Limb (tissue), 2 donors: ENCODE measurements around the gene CCDC192.
"Not testable (repeated sequence)": the region's sequence is repeated elsewhere in the genome, so short reads cannot be mapped to it uniquely, and the experiment has no call there.

Experiments
- DNase-seq, 2 donors: peaks; one replicate each; pipeline ENCODE4 v3.0.0-alpha.2; 2016; ENCODE audit errors: extremely low spot score in 2 of 2

Gene CCDC192

DNA sequence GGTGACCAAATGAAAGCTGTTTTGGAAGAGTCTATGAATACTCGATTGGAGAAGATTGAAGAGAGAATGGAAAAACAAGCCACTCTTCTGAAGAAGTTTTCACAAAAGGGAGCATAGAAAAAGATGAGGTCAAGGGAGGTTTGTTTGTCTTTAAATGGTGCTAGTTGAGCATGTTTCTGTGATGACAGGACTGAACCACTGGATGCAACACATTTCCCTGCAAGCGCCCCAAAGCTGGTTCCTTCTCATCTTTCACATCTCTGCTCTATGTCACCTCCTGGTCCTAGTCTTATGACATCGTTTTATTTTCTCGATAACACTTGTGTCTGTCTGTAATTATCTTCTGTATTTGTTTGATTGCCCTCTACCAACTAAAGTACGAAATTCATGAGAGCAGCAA, 3.8 kb upstream of the CCDC192 start:
- DNase-seq: no peak

DNA sequence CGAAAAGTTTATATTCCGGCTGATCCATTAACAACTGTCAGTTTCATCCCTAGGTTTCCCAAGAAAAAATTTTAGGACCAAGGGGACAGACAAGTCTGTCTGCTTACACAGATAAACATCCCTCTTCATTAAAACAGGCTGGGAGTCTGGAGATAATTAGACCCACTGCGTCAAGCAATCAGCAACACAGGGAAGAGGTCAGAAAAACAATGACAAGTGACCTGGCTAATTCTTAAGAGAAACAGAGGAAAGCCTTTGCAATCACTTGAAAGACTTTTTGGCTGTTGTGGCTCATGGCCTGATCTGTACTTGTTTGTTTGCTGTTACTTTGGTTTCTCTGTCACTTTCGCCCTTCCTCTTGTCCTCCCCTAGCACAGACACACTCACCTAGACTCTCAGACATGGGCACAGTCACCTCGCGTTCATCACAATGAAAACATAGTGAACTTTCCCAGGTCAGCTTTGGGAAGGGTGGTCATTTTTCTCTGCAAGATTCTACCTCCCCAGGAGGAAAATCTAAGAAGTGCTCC, 2.9 kb upstream of the CCDC192 start:
- no peak for DNase-seq

DNA sequence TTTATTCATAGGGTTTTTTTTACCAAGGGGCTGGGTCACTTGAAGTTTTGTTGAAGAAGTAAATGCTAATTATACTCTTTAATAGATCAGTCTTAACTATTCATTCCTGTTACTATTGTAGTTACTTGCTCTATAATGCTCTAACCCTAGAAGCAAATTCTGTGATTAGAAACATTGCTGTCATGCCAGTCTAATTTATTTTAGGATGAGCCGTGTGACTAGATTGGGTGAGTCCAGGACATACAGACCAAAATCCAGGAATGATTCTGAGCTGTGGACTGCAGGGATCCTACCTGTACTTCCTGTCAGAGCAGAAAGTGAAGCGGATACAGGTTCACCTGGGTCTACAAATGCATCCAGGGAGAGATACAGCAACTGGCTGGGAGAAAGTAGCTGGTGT, 757 bp upstream of the CCDC192 start:
- DNase-seq: no peak

DNA sequence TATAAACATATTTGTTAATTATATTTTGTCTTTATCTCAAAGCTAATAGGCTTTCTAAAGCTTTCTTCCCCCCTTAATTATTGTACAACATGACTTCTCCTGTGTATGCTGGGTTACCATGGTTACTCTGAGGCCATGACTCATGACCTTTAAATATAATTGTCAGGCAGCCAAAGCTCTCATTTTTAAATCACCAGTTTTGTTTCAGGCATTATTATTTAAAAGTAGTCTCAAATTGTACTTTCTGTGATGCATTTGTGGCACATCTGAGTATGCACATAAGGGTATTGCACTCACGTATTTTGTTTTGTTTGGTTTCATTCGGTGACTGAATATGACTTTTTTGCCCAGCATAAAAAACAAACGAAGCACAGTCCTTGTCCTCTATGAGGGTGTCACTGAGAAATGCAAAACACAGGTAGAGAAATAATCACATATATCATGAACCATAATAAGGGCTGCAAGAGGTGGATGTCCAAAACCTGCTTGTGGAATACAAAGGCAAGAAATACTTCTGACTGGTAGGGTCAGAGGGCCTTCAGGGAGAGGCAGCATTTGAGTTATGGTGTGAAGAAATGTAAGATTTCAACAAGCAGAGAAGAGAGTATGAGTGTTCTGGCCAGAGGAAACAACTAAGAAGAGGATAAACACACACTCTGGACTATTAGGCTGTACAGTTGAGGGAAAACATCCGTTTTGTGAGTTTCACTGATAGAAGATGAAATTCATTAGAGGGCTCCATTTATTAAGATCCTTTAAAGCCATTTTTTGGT, 2.1 kb downstream of the CCDC192 start:
- peak in 1 of 2 donors; percentile 21 for DNase-seq

DNA sequence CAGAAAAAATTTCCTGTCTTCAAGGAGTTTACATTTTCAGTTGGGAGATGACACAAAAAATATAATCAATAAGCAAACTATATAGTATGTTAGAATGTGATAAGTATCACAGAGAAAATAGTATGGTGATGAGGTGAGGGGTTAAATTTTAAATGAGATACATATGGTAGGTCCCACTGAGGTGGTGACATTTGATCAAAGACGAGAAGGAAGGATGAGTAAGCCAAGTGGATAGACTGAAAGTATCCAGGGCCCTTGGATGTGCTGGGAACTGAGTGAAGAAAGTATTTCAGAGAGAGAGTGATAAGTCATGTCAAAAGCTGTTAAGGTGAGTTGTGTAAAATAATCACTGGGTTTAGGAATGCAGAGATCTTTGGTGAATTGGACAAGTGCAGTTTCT, 3.5 kb downstream of the CCDC192 start:
- DNase-seq: no peak

DNA sequence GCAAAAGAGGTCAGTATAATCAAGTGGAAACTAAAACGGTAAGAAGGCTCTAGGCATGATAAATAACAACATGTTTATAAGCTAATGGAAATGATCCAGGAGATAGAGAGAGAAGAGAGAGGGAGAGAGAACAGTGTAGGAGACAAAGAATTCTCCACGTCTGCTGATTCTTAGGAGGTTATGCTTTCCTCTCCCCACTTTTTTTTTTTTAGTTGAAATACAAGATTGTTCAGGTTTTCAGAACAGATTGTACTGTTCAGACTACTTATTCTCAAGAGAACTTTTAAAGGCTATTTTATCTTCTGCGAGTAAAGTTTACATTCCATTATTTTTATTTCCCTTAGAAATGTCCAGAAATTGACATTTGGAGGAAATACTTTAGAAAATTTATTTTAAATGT, 4.0 kb downstream of the CCDC192 start:
- DNase-seq: no peak

DNA sequence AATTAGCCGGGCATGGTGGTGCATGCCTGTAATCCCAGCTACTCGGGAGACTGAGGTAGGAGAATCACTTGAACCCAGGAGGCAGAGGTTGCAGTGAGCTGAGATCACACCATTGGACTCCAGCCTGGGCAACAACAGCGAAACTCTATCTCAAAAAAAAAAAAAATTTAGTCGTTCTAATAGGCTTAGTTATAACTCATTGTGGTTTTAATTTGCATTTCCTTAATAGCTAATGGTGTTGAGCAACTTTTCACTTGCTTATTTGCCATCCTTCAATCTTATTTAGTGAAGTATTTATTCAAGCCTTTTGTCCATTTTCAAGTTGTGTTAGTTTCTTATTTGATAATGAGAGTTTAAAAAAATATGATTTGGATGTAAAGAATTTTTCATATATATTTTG, 9.9 kb downstream of the CCDC192 start:
- not testable (repeated sequence) for DNase-seq

DNA sequence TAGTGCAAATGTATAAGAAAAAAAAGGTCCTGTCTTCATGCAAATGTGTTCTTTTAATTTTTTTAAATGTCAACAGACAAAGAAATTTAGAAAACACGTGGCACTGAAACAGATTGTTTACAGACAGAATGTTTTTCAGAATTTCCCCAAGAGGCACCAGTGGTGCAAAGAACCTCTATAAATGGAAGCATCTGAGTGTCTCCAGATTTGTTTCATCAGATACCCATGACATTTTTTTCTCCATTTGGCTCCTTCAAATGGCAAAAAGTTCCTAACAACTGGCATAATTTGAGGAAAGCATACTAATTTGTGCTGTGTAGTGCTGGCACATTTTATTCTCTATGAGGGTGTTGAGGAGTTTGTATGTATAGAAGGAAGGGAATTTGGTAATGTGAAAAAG, 15.0 kb downstream of the CCDC192 start:
- no peak for DNase-seq

DNA sequence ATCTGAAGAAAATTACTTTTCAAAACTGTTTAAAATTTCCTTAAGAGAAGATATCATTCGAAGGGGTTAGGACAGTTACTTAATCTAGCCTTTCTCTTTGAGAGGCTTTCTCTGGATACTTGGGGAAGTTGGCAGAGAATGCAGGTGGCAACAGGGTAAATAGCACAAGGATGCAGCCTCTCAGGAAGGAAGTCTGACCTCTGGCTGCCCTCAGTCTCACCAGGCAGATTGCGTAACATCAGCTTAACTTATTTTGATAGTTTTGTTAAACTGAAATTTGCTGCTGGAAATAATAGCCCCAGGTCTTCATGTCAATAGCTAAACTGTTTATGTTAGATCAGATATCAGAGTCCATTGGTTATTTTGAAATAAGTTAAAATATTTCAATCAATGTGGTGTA, 20.4 kb downstream of the CCDC192 start:
- DNase-seq: no peak

DNA sequence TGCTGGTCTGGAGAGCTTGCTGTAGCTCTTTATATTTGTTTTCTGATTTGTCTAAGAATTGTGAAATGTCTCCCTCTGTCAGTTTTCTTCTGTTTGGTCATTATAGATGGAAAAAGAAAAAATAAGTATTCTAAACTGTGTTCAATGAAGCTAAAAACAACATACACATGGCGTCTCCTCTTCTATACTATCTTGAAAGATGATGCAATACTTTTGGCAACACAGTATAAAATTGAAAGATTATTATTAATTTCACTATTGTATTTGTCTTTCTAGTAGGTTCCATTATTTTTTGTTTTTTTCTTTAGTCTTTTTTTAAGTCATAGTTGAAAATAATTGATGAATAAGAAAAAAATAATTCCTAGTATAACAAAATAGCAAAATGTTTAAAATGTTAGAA, 22.5 kb downstream of the CCDC192 start:
- DNase-seq: no peak

DNA sequence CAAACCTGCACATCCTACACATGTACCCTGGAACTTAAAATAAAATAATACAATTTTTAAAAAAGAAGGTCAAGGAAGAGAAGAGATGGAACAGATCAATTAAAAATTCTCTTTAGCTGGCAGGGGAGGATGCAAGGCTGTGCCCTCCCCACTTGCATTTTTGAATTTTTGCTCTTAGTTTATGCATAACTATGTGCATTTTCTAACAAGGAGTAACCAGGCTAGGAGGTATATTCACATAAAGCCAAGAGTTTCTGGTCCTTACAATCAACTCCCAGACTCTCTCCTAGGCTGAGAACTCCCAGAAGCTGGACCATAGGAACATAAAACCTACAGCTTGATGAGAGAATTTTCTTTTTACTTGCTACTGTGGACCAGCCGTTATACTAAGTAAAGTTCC, 29.8 kb downstream of the CCDC192 start:
- no peak for DNase-seq

DNA sequence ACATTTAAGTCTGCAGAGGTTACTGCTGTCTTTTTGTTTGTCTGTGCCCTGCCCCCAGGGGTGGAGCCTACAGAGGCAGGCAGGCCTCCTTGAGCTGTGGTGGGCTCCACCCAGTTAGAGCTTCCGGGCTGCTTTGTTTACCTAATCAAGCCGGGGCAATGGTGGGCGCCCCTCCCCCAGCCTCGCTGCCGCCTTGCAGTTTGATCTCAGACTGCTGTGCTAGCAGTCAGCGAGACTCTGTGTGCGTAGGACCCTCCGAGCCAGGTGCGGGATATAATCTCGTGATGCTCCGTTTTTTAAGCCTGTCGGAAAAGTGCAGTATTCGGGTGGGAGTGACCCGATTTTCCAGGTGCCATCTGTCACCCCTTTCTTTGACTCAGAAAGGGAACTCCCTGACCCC, 36.2 kb downstream of the CCDC192 start:
- not testable (repeated sequence) for DNase-seq

DNA sequence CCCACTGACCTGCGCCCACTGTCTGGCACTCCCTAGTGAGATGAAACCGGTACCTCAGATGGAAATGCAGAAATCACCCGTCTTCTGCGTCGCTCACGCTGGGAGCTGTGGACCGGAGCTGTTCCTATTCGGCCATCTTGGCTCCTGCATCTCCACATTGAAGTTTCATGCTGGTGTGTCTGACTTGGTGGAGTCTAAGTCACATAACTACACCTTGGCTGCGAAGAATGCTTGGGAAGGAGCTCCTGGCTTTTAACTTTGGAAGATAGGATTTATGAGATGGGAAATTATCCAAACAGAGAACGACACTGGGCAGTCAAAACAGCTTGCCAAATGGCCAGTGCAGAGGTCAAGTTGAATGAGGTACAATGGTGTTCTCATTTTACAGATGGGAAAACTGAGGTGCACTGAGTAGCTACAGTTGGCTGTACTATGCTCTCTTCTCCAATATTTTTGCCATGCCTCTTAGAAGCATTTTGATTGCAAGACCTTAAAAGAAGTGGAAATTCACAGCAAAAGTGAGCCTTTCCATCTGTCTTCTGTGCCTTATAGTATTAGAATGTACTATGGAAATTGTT, 36.7 kb downstream of the CCDC192 start:
- DNase-seq: no peak

DNA sequence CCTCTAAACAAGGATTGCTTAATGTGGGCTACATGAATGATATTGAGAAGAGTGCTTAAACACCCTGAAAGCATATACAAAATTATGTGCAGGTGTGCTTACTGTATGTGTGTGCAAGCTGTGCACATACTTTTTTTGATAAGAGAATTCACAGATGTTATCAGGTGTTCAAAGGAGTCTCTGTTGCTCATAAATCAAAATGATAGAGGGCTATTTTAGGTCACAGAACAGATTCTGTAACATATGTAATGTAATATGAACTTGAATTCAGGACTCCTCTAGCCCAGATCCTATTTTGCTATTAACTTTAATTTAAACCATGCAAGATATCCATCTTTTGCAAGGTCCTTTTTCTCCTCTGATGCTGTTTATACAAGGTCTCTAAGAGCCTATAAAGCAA, 38.2 kb downstream of the CCDC192 start:
- no peak for DNase-seq

DNA sequence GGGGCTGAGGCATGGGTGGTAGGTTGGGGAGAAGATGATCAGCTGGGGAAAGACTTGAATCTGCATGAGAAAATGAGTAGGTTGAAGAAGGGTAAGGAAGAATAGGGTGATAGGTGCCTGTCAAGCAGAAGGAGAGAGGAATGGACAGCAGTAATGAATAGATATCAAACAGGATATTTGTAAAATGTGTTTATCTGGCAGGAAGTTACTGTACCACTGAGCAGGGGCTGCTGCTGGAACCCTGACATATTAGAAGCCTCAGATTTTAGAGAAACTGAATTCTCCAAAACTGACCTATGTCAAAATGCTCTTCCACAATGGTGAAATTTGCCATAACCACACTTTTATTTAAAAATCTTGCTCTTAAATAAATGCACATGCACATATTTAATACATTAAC, 41.0 kb downstream of the CCDC192 start:
- no peak for DNase-seq

DNA sequence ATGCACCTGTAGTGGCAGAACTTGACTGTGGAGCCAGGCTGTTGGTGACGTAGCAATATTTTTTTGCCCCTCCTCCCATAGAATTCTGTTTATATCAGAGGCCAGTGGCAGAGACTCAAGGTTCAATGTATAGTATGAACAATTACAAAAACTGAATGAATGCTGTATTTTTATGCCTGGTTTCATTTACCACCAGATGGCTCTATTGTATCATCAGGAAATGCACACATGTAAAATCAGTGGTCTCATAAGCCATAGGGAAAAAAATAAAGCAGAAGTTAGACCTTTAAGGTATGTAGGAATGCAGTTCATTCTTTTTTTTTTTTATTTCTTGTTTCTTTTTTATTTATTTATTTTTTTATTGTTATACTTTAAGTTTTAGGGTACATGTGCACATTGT, 43.6 kb downstream of the CCDC192 start:
- DNase-seq: peak in 1 of 2 donors; percentile 35

DNA sequence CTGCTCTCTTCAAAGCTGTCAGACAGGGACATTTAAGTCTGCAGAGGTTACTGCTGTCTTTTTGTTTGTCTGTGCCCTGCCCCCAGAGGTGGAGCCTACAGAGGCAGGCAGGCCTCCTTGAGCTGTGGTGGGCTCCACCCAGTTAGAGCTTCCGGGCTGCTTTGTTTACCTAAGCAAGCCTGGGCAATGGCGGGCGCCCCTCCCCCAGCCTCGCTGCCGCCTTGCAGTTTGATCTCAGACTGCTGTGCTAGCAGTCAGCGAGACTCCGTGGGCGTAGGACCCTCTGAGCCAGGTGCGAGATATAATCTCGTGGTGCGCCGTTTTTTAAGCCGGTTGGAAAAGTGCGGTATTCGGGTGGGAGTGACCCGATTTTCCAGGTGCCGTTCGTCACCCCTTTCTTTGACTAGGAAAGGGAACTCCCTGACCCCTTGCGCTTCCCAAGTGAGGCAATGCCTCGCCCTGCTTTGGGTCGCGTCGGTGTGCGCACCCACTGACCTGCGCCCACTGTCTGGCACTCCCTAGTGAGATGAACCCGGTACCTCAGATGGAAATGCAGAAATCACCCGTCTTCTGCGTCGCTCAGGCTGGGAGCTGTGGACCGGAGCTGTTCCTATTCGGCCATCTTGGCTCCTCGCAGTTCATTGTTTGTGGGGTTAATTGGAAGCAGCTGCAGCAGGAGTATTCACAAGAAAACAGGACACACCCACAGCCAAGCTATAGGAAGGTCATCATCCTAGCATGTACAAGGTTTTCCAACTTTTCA, 49.5 kb downstream of the CCDC192 start:
- DNase-seq: not testable (repeated sequence)

DNA sequence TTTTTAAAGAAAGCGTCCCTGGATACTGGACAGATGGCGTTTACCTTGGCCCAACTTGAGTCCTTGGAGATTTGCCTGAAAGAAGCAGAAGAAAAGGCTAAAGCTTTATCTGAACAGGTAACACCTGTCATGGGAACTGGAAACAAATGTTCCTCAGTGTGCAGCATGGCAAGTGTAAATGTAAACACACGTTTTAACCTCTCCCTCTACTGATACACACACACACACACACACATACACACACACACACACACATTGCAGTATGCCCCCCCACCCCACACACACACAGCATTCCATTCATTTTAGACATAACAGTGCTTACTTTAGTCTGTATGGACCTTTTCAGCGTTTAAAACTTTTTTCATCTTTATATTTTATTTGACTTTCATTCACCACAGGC, 51.1 kb downstream of the CCDC192 start:
- DNase-seq: peak in 1 of 2 donors; percentile 43

DNA sequence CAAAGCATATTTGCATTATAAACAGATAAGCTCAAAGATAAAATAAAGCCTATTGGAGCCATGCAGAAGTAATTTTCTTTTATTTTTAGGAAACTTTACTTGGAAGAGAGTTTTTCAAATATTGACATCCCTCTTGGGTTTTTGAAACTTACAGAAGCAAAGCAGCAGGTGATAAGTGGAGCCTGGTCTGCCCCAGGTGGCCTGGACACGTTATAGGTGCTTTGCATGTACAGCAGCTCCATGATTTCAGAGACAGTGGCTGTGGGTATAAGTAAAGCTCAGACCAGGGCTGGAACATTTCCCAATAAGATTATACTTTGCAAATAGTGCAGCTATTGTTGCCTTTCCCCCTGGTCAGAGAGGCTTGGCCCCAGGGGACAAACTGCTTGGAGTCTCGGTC, 51.5 kb downstream of the CCDC192 start:
- DNase-seq: no peak

DNA sequence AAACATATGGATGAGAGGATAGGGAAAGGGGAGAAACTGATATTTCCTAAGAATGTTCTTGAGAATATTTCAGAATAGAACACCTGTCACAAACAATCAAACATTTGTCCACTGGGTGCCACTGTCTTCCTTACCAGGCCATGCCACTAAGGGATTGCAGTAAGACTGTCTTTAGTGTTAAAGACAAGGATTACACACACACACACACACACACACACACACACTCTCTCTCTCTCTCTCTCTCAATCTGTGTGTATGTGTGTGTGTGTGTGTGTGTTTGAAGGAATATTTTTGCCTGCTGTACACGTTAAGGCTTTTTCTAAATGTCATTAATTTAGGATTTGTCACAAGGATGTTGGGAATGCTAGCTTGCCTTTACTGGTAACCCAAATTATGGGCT, 54.4 kb downstream of the CCDC192 start:
- DNase-seq: peak in 1 of 2 donors; percentile 18

DNA sequence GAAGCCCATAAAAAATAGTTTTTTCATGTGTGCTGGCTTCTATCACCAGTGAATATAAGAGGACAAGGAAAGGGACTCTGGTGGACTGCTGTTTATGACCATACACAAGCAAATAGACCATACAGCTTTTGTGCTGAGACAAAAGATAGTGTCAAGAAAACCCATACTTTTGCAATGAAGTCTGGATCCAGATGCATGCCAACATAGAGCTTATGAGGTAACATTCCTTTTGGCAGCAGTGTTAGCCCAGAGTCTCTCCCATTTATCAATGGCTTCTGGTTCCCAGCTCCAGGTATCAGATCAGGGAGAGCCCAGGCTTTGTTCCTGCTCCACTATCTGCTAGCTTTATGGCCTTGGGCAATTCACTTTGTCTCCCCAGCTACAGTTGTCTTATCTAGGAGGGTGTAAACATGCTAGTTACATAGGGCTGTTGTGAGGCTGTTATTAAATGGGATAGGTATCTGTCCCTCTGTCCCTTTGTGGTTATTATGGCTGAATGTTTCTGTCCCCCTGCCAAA, 55.6 kb downstream of the CCDC192 start:
- no peak for DNase-seq

DNA sequence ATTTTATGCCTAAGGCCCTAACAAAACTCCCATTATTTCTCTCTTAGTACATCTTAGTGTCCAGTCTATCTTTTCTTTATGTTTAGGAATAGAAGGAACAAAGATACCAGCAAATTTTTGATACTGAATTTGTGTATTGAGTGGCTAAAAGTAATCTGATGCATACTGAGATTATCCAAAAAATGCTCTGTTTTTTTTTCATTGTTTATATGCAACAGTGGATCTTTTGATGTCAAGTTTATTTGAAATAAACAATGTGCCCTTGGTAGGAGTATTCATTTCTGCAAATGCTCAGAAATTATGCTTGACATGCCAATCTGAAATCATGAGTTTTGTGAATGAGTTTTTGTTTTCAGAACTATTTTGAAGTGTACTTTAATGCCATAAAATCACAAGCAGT, 58.7 kb downstream of the CCDC192 start:
- DNase-seq: no peak
